GM19099 (cell line): Measurements from ENCODE around the gene CACNA2D3.

ENCODE experiments used
- POLR2A ChIP-seq: IDR thresholded peaks from 3 replicates; pipeline ENCODE4 v1.6.1; 2011; ENCODE audit warnings: low read depth; ENCODE audit not compliant: insufficient read length; ENCODE audit errors: extremely low read depth

Gene CACNA2D3

DNA sequence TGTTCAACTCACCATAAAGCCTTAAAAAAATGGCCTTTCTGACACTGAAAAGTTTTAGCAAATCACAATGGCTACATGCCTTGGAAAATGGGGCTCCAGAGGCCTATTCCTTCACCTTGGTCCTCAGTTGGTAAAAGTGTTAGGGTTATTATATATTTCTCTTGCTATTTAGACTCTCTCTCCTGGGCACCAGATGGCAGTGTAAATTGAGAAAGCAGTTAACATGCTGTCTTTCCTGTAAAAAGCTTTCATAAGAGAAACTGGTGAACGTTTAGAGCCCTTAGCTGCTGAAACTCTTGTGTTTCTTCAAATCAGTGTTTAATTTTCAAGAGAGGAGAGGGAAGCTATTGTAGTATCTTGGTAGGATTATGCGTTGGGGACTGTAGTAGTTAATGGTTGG is 715.6 kb downstream of the CACNA2D3 start:
- TF ChIP-seq POLR2A: no peak

DNA sequence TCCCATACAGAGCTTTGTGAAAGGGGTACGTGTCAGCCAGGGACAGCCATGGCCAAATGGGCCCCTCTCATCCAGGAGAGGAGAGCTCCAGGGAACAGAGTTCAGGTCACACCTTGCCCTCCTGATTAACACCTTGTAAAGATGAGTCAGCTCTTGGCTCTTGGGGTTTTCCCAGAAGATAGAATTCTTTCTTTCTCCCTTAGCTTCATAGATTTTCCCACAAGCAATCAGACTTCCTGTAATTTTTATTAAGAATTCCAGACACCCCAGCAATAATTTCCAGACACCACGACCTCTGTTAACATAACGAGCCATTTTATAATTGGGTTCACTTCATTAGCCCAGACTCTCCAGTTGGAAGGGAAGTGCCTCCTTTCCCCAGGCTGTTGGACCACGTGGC is 719.1 kb downstream of the CACNA2D3 start:
- TF ChIP-seq POLR2A: no peak

DNA sequence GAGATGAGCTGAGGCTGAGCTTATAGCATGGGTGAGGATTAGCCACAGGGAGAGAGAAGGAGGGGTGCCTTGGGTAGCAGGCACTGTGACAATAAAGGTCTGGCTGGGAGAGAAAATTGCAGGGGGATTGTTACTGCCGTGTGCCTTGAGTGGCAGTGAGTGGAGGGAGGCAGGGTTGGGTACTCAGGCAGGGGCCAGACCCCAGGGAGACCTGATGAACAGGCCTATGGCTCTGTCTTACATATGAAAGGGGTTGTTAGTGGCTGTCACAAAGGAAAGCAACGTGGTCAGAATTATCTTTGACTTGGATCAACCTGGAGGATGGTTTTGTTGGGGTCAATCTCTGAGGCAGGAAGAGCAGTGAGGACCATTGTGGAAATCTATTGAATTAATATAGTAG is 721.0 kb downstream of the CACNA2D3 start:
- no peak for TF ChIP-seq POLR2A

DNA sequence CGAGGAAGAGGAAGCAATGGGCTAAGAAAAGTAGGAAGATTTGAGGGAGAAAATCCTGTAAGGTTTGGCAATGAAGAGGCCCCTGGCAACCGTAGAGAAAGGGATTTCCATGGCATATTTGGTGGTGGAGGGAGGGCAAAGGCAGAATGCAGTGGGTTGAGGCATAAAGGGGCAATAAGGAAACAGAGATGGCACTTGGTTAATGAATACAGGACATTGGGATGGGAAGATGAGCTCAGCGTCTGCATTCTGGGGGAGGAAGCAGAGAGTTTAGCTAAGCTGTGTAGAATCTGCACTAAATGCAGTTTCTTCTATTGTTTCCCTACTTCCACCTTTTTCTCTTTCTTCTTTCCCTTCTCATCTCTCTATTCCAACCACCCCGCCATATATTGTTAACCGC is 721.9 kb downstream of the CACNA2D3 start:
- TF ChIP-seq POLR2A: no peak

DNA sequence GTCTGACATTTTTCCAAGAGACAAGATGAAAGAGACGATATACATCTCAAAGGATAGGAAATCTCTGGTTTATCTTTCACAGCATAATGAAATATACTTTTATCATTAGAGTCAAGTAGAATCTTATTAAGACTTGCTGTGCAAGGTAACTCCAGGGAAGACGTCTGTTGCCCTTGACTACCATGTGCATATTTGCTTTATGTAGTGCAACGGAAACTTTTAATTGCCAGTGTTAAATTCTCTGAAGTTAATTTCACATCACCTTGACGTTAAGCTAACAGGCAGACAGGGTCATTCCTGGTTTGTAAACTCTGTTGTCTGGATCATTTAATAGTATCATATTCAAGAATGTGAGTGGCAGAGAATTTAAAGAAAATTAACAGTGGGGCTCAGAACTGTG is 722.7 kb downstream of the CACNA2D3 start:
- no peak for TF ChIP-seq POLR2A

DNA sequence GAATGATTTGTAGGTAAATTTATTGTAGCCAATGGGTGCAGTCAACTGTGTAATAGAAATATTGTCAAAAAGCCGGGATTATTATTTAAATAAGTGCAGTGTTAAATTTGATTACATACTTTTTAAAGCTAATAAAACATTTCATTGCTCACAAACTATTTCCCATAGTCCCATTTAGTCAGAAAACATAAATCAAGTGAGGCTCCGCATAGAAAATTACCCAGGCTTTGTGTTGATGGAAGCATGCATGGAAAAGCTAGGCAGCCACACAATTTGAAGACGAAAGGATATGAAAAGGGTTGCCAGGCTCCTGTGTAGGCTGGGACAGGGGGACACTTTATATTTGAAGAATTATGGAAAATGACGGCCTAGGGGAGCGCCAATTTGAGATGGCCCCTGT is 723.2 kb downstream of the CACNA2D3 start:
- TF ChIP-seq POLR2A: no peak

DNA sequence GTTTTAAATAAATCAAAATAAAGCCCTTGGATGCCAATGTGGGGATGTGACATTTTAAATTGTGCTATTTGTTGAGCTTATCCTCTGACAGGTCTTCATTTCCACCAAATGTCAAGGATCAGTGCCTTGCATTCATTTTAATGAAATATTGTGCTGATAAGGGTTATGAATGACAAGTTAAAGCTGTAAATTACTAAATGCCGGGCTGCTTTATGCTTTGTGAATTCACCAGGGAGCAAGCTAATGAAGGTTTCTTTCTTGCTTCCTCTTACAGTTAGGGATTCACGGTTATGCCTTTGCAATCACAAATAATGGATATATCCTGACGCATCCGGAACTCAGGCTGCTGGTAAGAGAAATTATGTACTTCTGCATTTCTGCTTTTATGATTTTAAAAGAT is 723.8 kb downstream of the CACNA2D3 start:
- no peak for TF ChIP-seq POLR2A

DNA sequence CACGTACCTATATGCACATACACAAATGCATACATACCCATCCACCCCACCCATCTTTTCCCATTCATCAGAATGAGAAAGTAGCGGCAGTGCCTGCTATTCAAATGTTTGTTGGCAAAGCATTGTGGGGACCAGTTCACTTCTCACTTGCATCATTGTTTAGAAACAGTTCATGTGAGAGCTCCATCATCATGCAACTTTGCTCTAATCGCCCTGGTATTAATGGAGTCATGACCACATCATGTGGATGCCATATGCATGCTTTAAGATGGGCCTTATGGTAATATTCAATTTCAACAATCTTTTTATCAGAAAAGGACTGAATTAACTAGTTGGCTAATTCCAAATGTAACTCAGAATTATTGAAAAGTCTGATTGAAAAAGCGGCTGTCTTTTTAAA is 725.0 kb downstream of the CACNA2D3 start:
- no peak for TF ChIP-seq POLR2A

DNA sequence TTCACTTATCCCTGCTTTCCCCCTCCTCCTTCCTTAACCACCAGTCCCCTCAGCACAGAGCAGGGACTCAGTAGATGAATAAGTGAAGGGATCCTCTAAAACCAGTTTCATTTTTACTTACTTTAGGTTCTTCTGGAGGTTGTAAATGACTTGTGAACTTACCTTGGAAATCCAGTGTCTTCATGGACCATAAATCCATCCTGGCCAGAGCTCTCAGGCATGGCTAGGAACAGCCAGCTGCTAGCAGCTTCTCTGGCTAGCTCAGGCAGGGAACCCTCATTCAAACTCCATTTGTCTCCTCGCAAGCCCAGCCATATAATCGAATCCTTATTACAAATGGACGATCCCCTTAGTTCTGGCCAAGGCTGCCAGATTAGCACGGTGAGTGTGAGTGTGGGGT is 727.0 kb downstream of the CACNA2D3 start:
- TF ChIP-seq POLR2A: no peak

DNA sequence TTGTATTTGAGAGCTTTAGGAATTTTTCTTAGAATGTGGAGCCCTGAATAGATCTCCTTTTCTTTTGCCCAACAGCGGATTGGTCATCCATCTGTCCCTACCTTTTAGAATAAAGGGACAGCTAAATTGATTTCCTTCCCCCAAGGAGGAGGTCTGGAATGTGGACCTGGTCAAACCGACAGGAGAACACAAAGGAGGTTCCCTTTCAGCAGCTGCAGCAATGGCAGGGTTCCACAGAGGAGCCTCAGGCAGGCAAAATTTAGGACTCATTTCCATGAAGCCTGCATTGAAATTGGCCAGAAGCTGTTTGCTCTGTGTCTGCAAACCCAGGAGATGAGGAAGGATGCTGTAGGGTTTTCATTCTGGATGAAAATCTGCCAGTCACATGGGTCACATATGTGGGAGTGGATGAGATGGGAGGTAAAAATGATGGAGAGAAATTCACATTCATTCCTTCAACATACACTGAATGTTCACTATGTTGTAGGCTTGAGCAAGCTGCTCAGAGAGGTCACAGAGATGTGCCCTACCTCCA is 728.2 kb downstream of the CACNA2D3 start:
- TF ChIP-seq POLR2A: no peak

DNA sequence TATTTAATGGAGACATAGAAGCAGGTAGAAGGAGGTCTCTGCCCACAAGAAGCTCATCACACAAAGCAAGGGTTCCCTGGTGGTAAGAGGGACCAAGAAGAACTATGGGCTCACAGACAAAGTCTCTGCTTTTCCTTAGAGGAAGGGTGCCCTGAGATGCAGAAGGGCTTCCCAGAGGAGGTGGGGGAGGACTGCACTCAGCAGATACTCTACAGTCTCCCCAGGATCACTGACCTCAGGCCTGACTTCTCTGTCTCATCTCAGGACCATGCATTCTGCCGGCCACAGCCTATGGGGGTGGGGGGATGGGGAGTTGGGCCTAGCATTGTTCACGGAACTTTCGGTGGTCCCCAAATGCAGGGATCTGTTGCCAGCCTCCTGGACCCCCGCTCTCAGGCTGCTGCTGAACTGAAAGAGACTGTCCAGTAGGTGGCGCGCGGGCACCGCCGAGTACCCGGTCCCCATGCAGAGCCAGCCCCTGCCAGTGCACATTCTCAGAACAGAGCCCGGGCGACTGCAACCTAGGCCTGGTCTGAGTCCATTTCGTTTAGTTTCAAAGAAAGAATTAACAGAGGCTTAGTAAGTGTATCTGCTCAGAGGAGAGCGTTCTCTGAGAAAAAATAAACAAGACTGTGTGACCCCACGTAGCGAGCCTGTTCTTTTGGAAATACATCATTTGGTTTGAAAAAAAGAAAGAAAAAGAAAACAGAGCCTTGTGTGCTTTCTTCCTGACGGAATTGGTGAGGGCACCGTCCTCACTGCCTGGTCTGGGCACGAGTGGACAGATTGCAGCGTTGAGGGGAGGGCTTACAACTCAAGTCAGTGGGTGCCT is 731.4 kb downstream of the CACNA2D3 start:
- no peak for TF ChIP-seq POLR2A

DNA sequence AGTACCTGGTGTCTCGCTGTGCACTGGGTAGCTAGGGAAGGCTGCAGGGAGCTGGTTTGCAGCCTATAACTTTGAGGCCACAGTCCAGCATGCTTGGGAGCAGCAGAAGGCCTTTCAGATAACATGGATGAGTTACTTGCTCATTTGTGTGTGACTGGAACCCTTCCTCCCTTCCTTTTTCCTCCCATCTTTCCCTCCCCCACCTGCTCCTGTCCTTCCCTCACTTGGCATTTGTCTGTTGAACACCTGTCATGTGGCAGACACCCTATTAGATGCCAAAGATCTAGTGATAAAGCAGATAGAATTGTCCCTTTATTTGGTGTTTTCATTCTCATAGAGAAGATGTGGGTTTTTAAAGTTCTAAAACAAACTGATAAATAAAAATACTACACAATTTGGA is 733.9 kb downstream of the CACNA2D3 start:
- TF ChIP-seq POLR2A: no peak

DNA sequence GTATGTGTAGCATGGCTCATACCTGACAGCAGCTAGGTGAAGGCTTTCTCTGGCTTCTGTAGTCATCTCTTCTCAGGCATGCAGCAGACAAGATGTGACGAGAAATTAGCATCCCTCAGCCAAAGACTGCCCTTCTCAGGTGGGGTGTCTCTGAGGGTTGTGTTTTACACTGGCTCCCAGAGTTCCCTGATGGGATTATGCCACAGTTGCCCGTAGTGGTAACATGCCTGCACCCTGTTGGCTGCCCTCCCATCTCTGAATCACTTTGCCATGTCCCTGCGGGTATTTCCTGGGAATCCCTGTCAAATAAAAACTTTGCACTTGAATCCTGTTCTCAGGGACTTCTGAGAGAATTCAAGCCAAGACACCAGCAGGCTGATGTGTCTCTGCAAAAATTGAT is 735.0 kb downstream of the CACNA2D3 start:
- TF ChIP-seq POLR2A: no peak

DNA sequence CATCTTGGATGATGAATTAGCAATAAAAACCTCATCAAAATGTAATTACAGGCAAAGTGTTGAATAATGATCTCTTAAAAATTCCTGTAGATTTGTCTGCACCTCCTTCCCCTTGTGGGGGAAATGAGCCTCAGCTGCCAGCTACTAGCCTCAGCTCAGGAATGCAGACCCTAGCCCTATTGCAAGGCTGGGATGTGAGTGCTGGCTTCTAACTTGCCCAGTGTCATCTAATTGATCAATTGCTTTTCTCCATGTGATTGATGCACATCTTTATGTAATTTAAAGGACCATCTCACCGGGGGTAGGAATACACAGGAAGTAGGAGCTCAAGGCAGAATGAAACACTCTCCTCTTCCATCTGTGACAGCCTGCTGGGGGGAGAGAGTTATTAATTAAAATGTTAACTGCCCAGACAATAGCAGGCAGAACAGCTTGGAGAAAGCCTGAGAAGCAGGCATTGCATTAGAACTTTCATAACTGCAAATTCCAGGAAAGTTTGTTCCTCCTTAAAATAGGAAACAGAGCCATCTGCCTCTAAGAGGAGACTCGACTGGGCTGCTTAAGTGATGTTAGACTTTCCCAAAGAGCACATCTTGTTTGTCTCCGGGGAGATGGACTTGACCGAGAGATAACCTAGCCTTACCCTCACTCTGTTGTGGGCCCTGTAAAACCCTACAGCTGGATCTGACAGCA is 735.9 kb downstream of the CACNA2D3 start:
- no peak for TF ChIP-seq POLR2A

DNA sequence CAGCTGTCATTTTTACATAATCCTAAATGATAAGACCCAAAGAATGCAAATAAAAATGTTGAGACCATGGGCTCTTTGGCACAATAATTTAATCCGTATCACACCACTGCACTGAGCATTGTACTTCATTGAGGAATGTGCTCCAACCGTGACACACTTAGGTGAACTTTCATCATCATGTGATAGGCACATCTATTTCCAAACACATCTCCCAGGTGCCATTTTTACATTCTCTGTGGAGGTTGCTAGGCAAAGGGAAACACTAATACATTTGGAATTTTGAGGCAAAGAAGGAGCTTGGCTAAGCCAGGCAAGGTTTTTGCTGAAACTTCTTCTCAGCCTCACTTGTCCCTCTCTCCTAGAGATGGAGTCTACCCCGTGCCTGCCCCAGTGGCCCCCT is 736.8 kb downstream of the CACNA2D3 start:
- no peak for TF ChIP-seq POLR2A
